Heart right ventricle (tissue), 16 donors: Measurements from ENCODE around the gene ITGA2B. TPM values are rescaled to one million over a fixed set of nuclear protein-coding genes. Genes with fewer than 3 reads are reported as not detected.

Experiments used
- ATAC-seq, 8 donors: fragments of 200-7000 bp; cut with Tn5 transposase; one replicate each; pipeline ENCODE4 v1.9.1; 2020; ENCODE audit warnings: mild to moderate bottlenecking in 8 of 8, moderate library complexity in 8 of 8, moderate number of reproducible peaks in 1 of 8
- DNase-seq, 2 donors: peaks; one replicate each; pipeline ENCODE4 v3.0.0-alpha.2; 2020
- H3K27ac ChIP-seq, 10 donors: fragments of 200-600 bp; sonication (generic) in 2 of 10; one replicate each; pipeline versions ENCODE4 v1.5.0 to v1.8.0; 2020 to 2022; ENCODE audit warnings: mild to moderate bottlenecking in 3 of 10
- H3K27me3 ChIP-seq, 7 donors: fragments of 200-600 bp; one replicate each; pipeline ENCODE4 v1.8.0; 2021 to 2022; ENCODE audit warnings: mild to moderate bottlenecking in 2 of 7
- H3K36me3 ChIP-seq, 9 donors: fragments of 200-600 bp; sonication (generic) in 1 of 9; one replicate each; pipeline versions ENCODE4 v1.5.0 to v1.8.0; 2020 to 2022; ENCODE audit warnings: mild to moderate bottlenecking in 2 of 9
- H3K4me1 ChIP-seq, 9 donors: fragments of 200-600 bp; sonication (generic) in 1 of 9; one replicate each; pipeline versions ENCODE4 v1.5.0 to v1.8.0; 2020 to 2022; ENCODE audit warnings: mild to moderate bottlenecking in 4 of 9
- H3K4me3 ChIP-seq, 10 donors: fragments of 200-600 bp; sonication (generic) in 2 of 10; one replicate each; pipeline versions ENCODE4 v1.5.0 to v1.8.0; 2020 to 2022; ENCODE audit warnings: mild to moderate bottlenecking in 7 of 10, moderate library complexity in 2 of 10
- H3K9me3 ChIP-seq, 11 donors: fragments of 200-600 bp in 10 of 11; sonication (generic) in 2 of 11; one replicate each; pipeline versions ENCODE4 v1.5.0 to v1.8.0; 2013 to 2022; ENCODE audit warnings: mild to moderate bottlenecking in 2 of 11, control low read depth in 1 of 11, moderate library complexity in 1 of 11
- WGBS, 2 donors: extraction: QIAGEN DNeasy Blood & Tissue Kit; methylation state at CpG; one replicate each; pipeline ENCODE4 v1.1.7; 2013; ENCODE audit warnings: inconsistent platforms in 1 of 2; 5-methylcytosine and 5-hydroxymethylcytosine counted together
- intact Hi-C, 10 donors: fragments of 100-400 bp; cut with DNase I; formaldehyde crosslinking; loops; one replicate each; pipeline versions ENCODE4 v1.11.1 to v1.14.2; 2022
- polyA plus RNA-seq, 2 donors: library from polyadenylated mRNA; stranded (reverse); fragments of 200-250 nt; gene quantifications; one replicate each; pipeline ENCODE4 v1.2.3, GENCODE V29; 2013
- total RNA-seq, 10 donors: library from RNA; stranded (reverse); fragmentation: NEBNext Ultra II Directional in 3 of 10; extraction: Animal tissue kit (Norgen Biotek cat#: 25700) in 3 of 10; gene quantifications; one replicate each; pipeline versions ENCODE4 v1.2.1 to v1.2.4, GENCODE V29; 2021 to 2023
- TF ChIP-seq, protein P1 (sequence below), 9 donors: fragments of 200-600 bp; sonication (generic) in 2 of 9; IDR thresholded peaks; one replicate each; pipeline versions ENCODE4 v1.5.0 to v1.8.0; 2021 to 2022; ENCODE audit warnings: antibody characterized with exemption in 9 of 9, mild to moderate bottlenecking in 5 of 9, moderate library complexity in 1 of 9
- donor health status: Arrhythmogenic right ventricular cardiomyopathy.
- donor health status: ischemic (EF 13 %, LVEDD 7.1; RV severe dilation, severe dysfunction).
- donor health status: healthy with polysubstance abuse.
- donor health status: DM: no; HTN: yes; CAD: no.
- donor health status: DM: no; HTN: no; CAD: no.
- donor health status: ischemic (EF 25% LVEDD 6.9; RV normal size, moderate dysfunction).
- donor health status: ischemic (EF 25% LVEDD 5.7; RV mildly dilated, moderate dysfunction).
- donor health status: healthy.
- donor health status: DM: yes; HTN: yes; CAD: no.
- donor health status: Ischemic cardiomyopathy.
- donor health status: ischemic (EF 35%, LVEDD 5.7; RV mildly dilated, moderate dysfunction).
- donor health status: nonischemic (EF 11% LVEDD 7.7; RV severe dilation, severe dysfunction).
- donor health status: DM: yes; HTN: yes; CAD: no.
- donor health status: PGD.
- donor health status: ischemic (EF 29% LVEDD 5.4; RV normal size, mild dysfunction).
- donor health status: nonischemic (EF 23%, LVEDD 6.1; RV moderate dilation, normal function).

The ITGA2B gene
- total and polyA plus RNA-seq, 12 donors, result 0.18 to 1.2 (median 0.62) TPM; not detected in 1

DNA sequence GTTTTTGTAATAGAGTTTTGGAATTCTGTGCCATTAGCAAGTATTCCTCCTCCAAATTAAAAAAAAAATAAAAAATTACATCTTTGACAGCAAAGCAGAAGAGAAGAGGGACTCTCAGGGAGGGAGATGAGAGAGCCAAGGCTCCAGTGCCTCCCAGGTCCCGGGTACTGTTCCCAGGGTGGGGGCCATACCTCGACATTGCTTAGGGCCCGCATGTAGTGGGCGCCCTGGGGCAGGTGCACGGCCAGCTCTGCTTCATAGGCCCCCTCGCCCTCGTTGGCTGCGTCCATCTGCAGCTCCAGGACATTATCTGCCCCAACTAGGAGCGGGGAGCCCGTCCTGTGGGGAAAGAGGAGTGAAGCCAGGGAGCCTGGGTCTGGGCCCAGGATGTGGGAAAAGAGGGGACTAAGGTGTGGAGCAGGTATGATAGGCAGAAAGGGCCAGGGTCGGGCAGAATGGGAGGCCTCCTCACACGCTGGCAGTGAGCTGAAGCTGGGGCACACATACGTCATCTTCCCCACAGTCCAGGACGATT is 11.2 kb downstream of the ITGA2B start:
- Histone ChIP-seq H3K27ac (no peak overlapping the region), H3K9me3 (no peaks in the 10 kb centered on the region), H3K27me3 (peaks cover 0 to 9% (median 0%) of the 10 kb centered on the region in 7 donors), H3K4me1 (peaks cover 0 to 30% (median 6%) of the 10 kb centered on the region in 9 donors), H3K4me3 (no peak overlapping the region), H3K36me3 (no peaks in the 10 kb centered on the region)
- TF ChIP-seq, protein P1, sequence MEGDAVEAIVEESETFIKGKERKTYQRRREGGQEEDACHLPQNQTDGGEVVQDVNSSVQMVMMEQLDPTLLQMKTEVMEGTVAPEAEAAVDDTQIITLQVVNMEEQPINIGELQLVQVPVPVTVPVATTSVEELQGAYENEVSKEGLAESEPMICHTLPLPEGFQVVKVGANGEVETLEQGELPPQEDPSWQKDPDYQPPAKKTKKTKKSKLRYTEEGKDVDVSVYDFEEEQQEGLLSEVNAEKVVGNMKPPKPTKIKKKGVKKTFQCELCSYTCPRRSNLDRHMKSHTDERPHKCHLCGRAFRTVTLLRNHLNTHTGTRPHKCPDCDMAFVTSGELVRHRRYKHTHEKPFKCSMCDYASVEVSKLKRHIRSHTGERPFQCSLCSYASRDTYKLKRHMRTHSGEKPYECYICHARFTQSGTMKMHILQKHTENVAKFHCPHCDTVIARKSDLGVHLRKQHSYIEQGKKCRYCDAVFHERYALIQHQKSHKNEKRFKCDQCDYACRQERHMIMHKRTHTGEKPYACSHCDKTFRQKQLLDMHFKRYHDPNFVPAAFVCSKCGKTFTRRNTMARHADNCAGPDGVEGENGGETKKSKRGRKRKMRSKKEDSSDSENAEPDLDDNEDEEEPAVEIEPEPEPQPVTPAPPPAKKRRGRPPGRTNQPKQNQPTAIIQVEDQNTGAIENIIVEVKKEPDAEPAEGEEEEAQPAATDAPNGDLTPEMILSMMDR (IDR thresholded peaks at IDR 0.05), result no peak
- ATAC-seq (no peak), DNase-seq (no peak)
- 87 to 88% methylated on average over 14 of the region's 14 CpGs for WGBS, 2 donors
- intact Hi-C loops, result no loop called here

DNA sequence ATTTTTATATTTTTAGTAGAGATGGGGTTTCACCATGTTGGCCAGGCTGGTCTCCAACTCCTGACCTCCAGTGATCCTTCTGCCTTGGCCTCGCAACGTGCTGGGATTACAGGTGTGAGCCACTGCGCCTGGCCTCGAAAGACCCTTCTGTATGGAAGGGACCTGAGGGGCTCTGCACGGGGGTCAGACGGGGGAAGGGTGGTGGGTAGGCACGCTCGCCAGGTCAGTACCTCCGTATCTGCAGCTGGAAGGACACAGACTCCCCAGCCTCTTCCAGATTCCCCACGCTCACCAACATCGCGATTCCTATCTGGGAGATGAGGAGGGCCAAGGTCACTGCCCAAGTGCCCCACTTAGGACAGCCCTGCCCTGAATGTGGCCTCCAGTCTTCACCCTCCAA is 12.7 kb downstream of the ITGA2B start:
- H3K4me1 ChIP-seq, result peaks cover 0 to 30% (median 6%) of the 10 kb centered on the region in 9 donors
- 84 to 85% methylated on average over 12 of the region's 12 CpGs for WGBS, 2 donors
- no peak for ATAC-seq
- H3K27me3 ChIP-seq, result peaks cover 0 to 9% (median 0%) of the 10 kb centered on the region in 7 donors
- TF ChIP-seq, protein P1 (IDR thresholded peaks at IDR 0.05), result no peak
- no peak overlapping the region for H3K4me3 ChIP-seq
- no peak overlapping the region for H3K27ac ChIP-seq
- DNase-seq, result no peak
- no peaks in the 10 kb centered on the region for H3K36me3 ChIP-seq
- intact Hi-C loops, result no loop called here
- H3K9me3 ChIP-seq, result no peaks in the 10 kb centered on the region

- ATAC-seq (peak; percentile 48 to 91 (median 69)), DNase-seq (peak; percentile 55 to 64)
- TF ChIP-seq, protein P1 (IDR thresholded peaks at IDR 0.05), result peak in 8 of 9 donors; percentile 23 to 56 (median 40)
- Histone ChIP-seq H3K27me3 (peaks cover 0 to 9% (median 4%) of the 10 kb centered on the region in 7 donors), H3K4me3 (no peak overlapping the region), H3K36me3 (no peaks in the 10 kb centered on the region), H3K27ac (no peak overlapping the region), H3K9me3 (no peaks in the 10 kb centered on the region), H3K4me1 (peaks cover 0 to 30% (median 6%) of the 10 kb centered on the region in 9 donors)
- intact Hi-C loops, result no loop called here
- 7 to 21% methylated on average over 5 of the region's 5 CpGs for WGBS, 2 donors
These were observed 13.3 kb downstream of the ITGA2B start for GRCh38 chr17:44376124-44376523.

DNA sequence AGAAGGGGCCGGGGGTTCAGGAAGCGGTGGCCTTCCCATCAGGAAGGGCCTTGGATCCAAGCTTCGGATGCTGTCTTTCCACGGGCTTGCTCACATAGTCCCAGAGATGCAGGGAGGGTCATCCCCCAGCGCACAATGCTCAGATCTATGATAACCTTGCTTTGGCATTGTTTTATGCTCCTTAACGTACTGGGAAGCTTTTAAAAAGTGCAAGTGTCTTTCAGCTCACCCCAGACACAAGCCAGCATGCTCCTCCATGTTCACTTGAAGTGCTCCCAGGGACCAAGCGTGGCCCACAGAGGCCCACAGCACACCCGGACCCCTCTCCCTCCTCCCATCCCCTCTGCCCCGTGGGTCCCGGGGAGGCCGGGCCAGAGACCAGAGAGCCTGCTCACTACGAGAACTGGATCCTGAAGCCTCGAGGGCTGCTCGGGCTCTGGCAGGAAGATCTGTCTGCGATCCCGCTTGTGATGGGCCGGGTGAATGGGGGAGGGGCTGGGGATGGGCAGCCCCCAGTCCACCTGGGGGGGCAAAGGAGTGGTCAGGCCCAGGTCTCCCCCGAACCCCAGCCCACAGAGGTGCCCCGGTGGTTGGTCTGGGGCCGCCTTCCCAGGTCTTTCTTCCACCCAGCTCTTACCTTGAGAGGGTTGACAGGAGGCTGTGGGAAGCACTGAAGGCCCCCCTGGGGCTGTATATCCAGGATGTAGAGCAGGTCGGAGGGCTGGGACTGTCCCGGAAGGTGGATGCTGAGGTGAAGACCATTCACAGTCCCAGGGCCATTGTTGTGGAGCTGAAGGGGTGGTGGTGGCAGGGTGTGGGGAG is 14.0 kb downstream of the ITGA2B start:
- peaks cover 0 to 30% (median 6%) of the 10 kb centered on the region in 9 donors for H3K4me1 ChIP-seq
- no peak overlapping the region for H3K27ac ChIP-seq
- H3K9me3 ChIP-seq, result no peaks in the 10 kb centered on the region
- WGBS, 2 donors, result 27 to 31% methylated on average over 22 of the region's 22 CpGs
- H3K4me3 ChIP-seq, result no peak overlapping the region
- peaks cover 0 to 15% (median 5%) of the 10 kb centered on the region in 7 donors for H3K27me3 ChIP-seq
- intact Hi-C loops, result no loop called here
- TF ChIP-seq, protein P1 (IDR thresholded peaks at IDR 0.05), result no peak
- no peaks in the 10 kb centered on the region for H3K36me3 ChIP-seq
- ATAC-seq (peak in 5 of 8 donors; percentile 6 to 32 (median 19)), DNase-seq (no peak)
